GM19455 (cell line): ENCODE data around the gene KCTD16.

Experiments used
- ATAC-seq: cut with Tn5 transposase; IDR thresholded peaks from one replicate; pipeline ENCODE4 v1.9.1; 2021; ENCODE audit not compliant: unreplicated experiment

The KCTD16 gene

GRCh38 chr5:144206141-144206540 is 35.5 kb downstream of the KCTD16 start:
- no peak for ATAC-seq

- no peak for ATAC-seq
Measured at GRCh38 chr5:144207875-144208444, 37.3 kb downstream of the KCTD16 start.

GRCh38 chr5:144209361-144209760 is 38.7 kb downstream of the KCTD16 start:
- no peak for ATAC-seq

- ATAC-seq: no peak
Measured at GRCh38 chr5:144210655-144211054, 40.0 kb downstream of the KCTD16 start.

GRCh38 chr5:144219869-144220268 is 49.2 kb downstream of the KCTD16 start:
- ATAC-seq: no peak

- ATAC-seq: no peak
Measured at GRCh38 chr5:144227363-144227999, 56.8 kb downstream of the KCTD16 start.

- no peak for ATAC-seq
Measured at GRCh38 chr5:144230806-144231205, 60.1 kb downstream of the KCTD16 start.

GRCh38 chr5:144232285-144232684 is 61.6 kb downstream of the KCTD16 start:
- no peak for ATAC-seq

- no peak for ATAC-seq
Measured at GRCh38 chr5:144236499-144236898, 65.8 kb downstream of the KCTD16 start.

- ATAC-seq: no peak
Measured at GRCh38 chr5:144237851-144238250, 67.2 kb downstream of the KCTD16 start.

- ATAC-seq: no peak
Measured at GRCh38 chr5:144247131-144247530, 76.5 kb downstream of the KCTD16 start.

GRCh38 chr5:144248015-144248414 is 77.3 kb downstream of the KCTD16 start:
- ATAC-seq: no peak

GRCh38 chr5:144249755-144250464 is 79.2 kb downstream of the KCTD16 start:
- ATAC-seq: no peak

GRCh38 chr5:144254552-144254951 is 83.9 kb downstream of the KCTD16 start:
- ATAC-seq: no peak

GRCh38 chr5:144260121-144260520 is 89.4 kb downstream of the KCTD16 start:
- ATAC-seq: no peak

GRCh38 chr5:144265643-144266247 is 95.1 kb downstream of the KCTD16 start:
- ATAC-seq: no peak

GRCh38 chr5:144267961-144268513 is 97.4 kb downstream of the KCTD16 start:
- no peak for ATAC-seq

GRCh38 chr5:144273232-144274027 is 102.8 kb downstream of the KCTD16 start:
- ATAC-seq: no peak

GRCh38 chr5:144275329-144275728 is 104.7 kb downstream of the KCTD16 start:
- ATAC-seq: no peak

- ATAC-seq: no peak
Measured at GRCh38 chr5:144276034-144276822, 105.6 kb downstream of the KCTD16 start.
